SU-DHL-6 (cell line): ENCODE measurements around the gene WNT2B.
"Not testable (repeated sequence)": the region's sequence is repeated elsewhere in the genome, so short reads cannot be mapped to it uniquely, and the experiment has no call there.

Experiments
- CTCF ChIP-seq: fragments of 200-600 bp; sonication (generic); IDR thresholded peaks from one replicate; pipeline ENCODE4 v1.5.1; 2017; ENCODE audit warnings: antibody characterized with exemption, mild to moderate bottlenecking, low read length, moderate library complexity; ENCODE audit not compliant: insufficient read depth, poor library complexity, severe bottlenecking
- EZH2phosphoT487 ChIP-seq: fragments of 200-600 bp; sonication (generic), shearing (Covaris generic); conservative IDR thresholded peaks from 2 replicates; pipeline ENCODE4 v1.6.1; 2018; ENCODE audit warnings: mild to moderate bottlenecking, antibody characterized with exemption, low read length, moderate library complexity, mixed read lengths

- TF ChIP-seq CTCF, EZH2phosphoT487: not testable (repeated sequence)
Measured at GRCh38 chr1:112486063-112486462, 22.7 kb upstream of the WNT2B start.
